OCI-LY1 (cell line): ENCODE measurements around the gene OR51M1.
A peak's percentile ranks its signal among the peaks of the same experiment; 100 is the strongest.

ENCODE experiments used
- H2AFZ ChIP-seq: fragments of 200-600 bp; sonication (generic), shearing (Covaris generic); 2 replicates; pipeline ENCODE4 v1.6.0; 2014; ENCODE audit warnings: antibody characterized with exemption, mild to moderate bottlenecking, low read length
- H3F3A ChIP-seq: fragments of 200-600 bp; sonication (generic), shearing (Covaris generic); 2 replicates; pipeline ENCODE4 v1.6.0; 2014; ENCODE audit warnings: mild to moderate bottlenecking, antibody characterized with exemption, low read length, moderate library complexity; ENCODE audit not compliant: insufficient read depth
- H3K27ac ChIP-seq: fragments of 200-600 bp; sonication (generic); 2 replicates; pipeline ENCODE4 v1.5.1; 2014; ENCODE audit warnings: low read length, mixed run types, mild to moderate bottlenecking, low read depth; ENCODE audit not compliant: poor library complexity, severe bottlenecking
- H3K27me3 ChIP-seq: fragments of 200-600 bp; sonication (generic); 2 replicates; pipeline ENCODE4 v1.6.0; 2014; ENCODE audit warnings: antibody characterized with exemption, mild to moderate bottlenecking, low read length, moderate library complexity; ENCODE audit not compliant: insufficient read depth
- H3K36me3 ChIP-seq: fragments of 200-600 bp; sonication (generic); 2 replicates; pipeline ENCODE4 v1.6.1; 2014; ENCODE audit warnings: mild to moderate bottlenecking, antibody characterized with exemption, low read length, moderate library complexity, mixed read lengths; ENCODE audit not compliant: insufficient read depth
- H3K4me1 ChIP-seq: fragments of 200-600 bp; sonication (generic); 2 replicates; pipeline ENCODE4 v1.5.1; 2014; ENCODE audit warnings: mild to moderate bottlenecking, low read length, moderate library complexity; ENCODE audit not compliant: insufficient read depth, severe bottlenecking
- H3K4me2 ChIP-seq: fragments of 200-600 bp; sonication (generic), shearing (Covaris generic); 2 replicates; pipeline ENCODE4 v1.6.1; 2014; ENCODE audit warnings: low read length
- H3K4me3 ChIP-seq: fragments of 200-600 bp; sonication (generic); 2 replicates; pipeline ENCODE4 v1.5.1; 2014; ENCODE audit warnings: low read length, low read depth, mild to moderate bottlenecking, mixed read lengths; ENCODE audit not compliant: poor library complexity, severe bottlenecking
- H3K79me2 ChIP-seq: fragments of 200-600 bp; shearing (Covaris generic); 2 replicates; pipeline ENCODE4 v1.6.1; 2016; ENCODE audit warnings: mixed run types, low read length, mixed read lengths; ENCODE audit not compliant: insufficient read depth
- H3K9ac ChIP-seq: fragments of 200-600 bp; sonication (generic), shearing (Covaris generic); 2 replicates; pipeline ENCODE4 v1.6.1; 2014; ENCODE audit warnings: mild to moderate bottlenecking, low read length, mixed read lengths
- H3K9me2 ChIP-seq: fragments of 200-600 bp; sonication (generic), shearing (Covaris generic); 2 replicates; pipeline ENCODE4 v1.6.1; 2014; ENCODE audit warnings: low read depth, mild to moderate bottlenecking, low read length, mixed read lengths
- H3K9me3 ChIP-seq: fragments of 200-600 bp; shearing (Covaris generic); 2 replicates; pipeline ENCODE4 v1.6.1; 2014; ENCODE audit warnings: low read length, mixed read lengths
- H4K20me1 ChIP-seq: fragments of 200-600 bp; sonication (generic), shearing (Covaris generic); 2 replicates; pipeline ENCODE4 v1.6.0; 2016; ENCODE audit warnings: mild to moderate bottlenecking, low read length; ENCODE audit not compliant: insufficient read depth
- EZH2 ChIP-seq: fragments of 200-600 bp; sonication (generic), shearing (Covaris generic); IDR thresholded peaks from 2 replicates; pipeline ENCODE4 v1.8.0; 2017; ENCODE audit warnings: borderline replicate concordance, mixed run types, mild to moderate bottlenecking, antibody characterized with exemption, low read length, moderate library complexity, mixed read lengths
- TF ChIP-seq, protein P1 (sequence below): fragments of 200-600 bp; sonication (generic), shearing (Covaris generic); IDR thresholded peaks from 2 replicates; pipeline ENCODE4 v1.5.1; 2017; ENCODE audit warnings: mild to moderate bottlenecking, antibody characterized with exemption, low read length, moderate library complexity, mixed read lengths

Gene OR51M1

DNA sequence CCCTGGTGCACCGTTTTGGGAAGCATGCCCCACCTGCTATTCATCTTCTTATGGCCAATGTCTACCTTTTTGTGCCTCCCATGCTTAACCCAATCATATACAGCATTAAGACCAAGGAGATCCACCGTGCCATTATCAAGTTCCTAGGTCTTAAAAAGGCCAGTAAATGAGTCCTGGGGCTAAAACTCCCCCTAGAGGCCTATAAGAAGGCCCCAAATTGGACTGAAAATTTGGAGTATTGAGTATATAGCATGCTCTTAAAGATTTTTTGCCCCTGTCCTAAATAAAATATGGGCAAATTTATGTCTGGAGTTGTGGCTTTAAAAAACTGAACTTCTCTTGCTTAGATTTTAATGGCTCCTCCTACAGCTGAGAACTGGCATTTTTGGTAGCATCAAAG lies 6.6 kb downstream of the OR51M1 start:
- Histone ChIP-seq H2AFZ (no peak overlapping the region), H3K4me2 (no peak overlapping the region), H3K9me2 (no peaks in the 10 kb centered on the region), H3K27me3 (no peaks in the 10 kb centered on the region), H3K79me2 (no peaks in the 10 kb centered on the region), H3F3A (no peaks in the 10 kb centered on the region), H4K20me1 (no peaks in the 10 kb centered on the region), H3K27ac (no peak overlapping the region), H3K9me3 (no peaks in the 10 kb centered on the region), H3K9ac (no peak overlapping the region), H3K4me1 (no peaks in the 10 kb centered on the region), H3K36me3 (no peaks in the 10 kb centered on the region), H3K4me3 (no peak overlapping the region)
- no peak for TF ChIP-seq EZH2
- TF ChIP-seq, protein P1, sequence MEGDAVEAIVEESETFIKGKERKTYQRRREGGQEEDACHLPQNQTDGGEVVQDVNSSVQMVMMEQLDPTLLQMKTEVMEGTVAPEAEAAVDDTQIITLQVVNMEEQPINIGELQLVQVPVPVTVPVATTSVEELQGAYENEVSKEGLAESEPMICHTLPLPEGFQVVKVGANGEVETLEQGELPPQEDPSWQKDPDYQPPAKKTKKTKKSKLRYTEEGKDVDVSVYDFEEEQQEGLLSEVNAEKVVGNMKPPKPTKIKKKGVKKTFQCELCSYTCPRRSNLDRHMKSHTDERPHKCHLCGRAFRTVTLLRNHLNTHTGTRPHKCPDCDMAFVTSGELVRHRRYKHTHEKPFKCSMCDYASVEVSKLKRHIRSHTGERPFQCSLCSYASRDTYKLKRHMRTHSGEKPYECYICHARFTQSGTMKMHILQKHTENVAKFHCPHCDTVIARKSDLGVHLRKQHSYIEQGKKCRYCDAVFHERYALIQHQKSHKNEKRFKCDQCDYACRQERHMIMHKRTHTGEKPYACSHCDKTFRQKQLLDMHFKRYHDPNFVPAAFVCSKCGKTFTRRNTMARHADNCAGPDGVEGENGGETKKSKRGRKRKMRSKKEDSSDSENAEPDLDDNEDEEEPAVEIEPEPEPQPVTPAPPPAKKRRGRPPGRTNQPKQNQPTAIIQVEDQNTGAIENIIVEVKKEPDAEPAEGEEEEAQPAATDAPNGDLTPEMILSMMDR: peak; percentile 24; the same call in 1 of the 2 replicates

DNA sequence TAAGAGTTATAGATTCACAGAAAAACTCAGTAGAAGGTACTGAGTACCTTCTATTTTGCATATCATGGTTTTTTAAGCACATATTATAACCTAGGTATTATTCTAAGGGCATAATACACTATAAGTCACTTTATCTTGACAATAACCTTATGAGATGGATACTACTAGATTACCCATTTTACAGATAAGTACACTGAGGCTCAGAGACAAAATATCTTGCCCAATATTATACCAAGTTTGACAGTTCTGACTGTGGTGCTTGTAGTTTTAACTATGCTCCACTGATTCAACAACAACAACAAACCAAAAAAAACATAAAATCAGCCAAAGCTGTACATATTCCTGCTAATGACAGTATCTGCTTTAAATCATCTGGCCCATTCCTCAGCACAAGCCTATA lies 10.5 kb downstream of the OR51M1 start:
- Histone ChIP-seq H2AFZ (no peak overlapping the region), H3K9me3 (no peaks in the 10 kb centered on the region), H4K20me1 (no peaks in the 10 kb centered on the region), H3K27ac (no peak overlapping the region), H3K4me1 (no peaks in the 10 kb centered on the region), H3K9ac (no peak overlapping the region), H3K4me3 (no peak overlapping the region), H3K27me3 (no peaks in the 10 kb centered on the region), H3K79me2 (no peaks in the 10 kb centered on the region), H3F3A (no peaks in the 10 kb centered on the region), H3K36me3 (no peaks in the 10 kb centered on the region), H3K9me2 (no peaks in the 10 kb centered on the region), H3K4me2 (no peak overlapping the region)
- TF ChIP-seq, protein P1: no peak
- no peak for TF ChIP-seq EZH2

DNA sequence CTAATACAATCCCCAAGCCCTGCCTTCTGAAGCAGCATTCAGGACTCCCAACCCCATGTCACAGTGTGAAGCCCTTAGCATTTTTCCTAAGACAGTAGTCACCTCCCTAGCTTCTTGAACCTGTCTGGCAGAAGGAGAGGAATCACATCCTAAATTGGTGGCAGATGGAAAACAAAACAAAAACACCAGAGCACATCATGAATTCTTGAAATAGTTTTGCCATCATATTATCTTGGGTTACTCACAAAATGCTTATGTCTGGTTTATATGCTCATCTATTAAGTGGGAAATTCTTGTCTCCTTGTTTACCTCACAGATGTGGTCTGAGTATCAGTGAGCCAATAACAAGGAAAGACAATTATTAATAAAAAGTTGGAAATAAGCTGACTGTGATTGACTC lies 15.3 kb downstream of the OR51M1 start:
- TF ChIP-seq, protein P1: no peak
- no peak for TF ChIP-seq EZH2
- Histone ChIP-seq H3F3A (no peaks in the 10 kb centered on the region), H2AFZ (no peak overlapping the region), H3K36me3 (no peaks in the 10 kb centered on the region), H3K4me2 (no peak overlapping the region), H3K9me3 (no peaks in the 10 kb centered on the region), H4K20me1 (no peaks in the 10 kb centered on the region), H3K4me1 (no peaks in the 10 kb centered on the region), H3K27ac (no peak overlapping the region), H3K9me2 (no peaks in the 10 kb centered on the region), H3K9ac (no peak overlapping the region), H3K79me2 (no peaks in the 10 kb centered on the region), H3K4me3 (no peak overlapping the region), H3K27me3 (no peaks in the 10 kb centered on the region)
